ENCODE data around the gene SLC12A7. TPM values are rescaled to one million over a fixed set of nuclear protein-coding genes. Genes with fewer than 3 reads are reported as not detected.
"Not testable (repeated sequence)": the region's sequence is repeated elsewhere in the genome, so short reads cannot be mapped to it uniquely, and the experiment has no call there.

SLC12A7 gene
- total RNA-seq, 2 experiments from 2014 or later = 14.0 to 14.6 TPM

DNA sequence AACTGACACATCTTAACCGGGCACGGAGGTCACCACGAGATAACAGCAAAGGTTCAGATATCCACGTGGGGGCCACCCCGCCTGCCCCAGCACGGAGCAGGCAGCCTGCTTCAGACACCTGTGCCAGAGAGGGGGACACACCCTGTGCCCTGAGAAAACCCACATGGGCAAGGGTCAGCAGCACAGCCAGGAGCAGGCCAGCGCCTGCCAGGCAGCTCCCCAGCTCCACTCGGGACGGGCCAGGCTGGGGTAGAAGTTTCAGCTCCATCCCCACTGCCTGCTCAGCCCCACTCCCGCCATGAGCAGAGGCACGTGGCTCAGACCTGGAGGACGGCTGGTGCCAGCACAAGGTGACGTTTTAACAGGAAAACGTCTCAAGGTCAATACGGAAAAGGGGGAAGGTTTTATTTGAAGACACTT is 22.2 kb downstream of the SLC12A7 start:
- Mint-ChIP-seq H3K36me3 (peaks cover 1% of the 10 kb centered on the region), H3K27ac (no peak overlapping the region), H3K27me3 (no peaks in the 10 kb centered on the region), H3K9me3 (no peaks in the 10 kb centered on the region), H3K4me3 (no peak overlapping the region), H3K4me1 (no peaks in the 10 kb centered on the region)
- no peak for DNase-seq

GRCh38 chr5:1089146-1089545 is 22.7 kb downstream of the SLC12A7 start:
- Mint-ChIP-seq H3K36me3 (peaks cover 1% of the 10 kb centered on the region), H3K4me3 (no peak overlapping the region), H3K27me3 (no peaks in the 10 kb centered on the region), H3K27ac (no peak overlapping the region), H3K4me1 (no peaks in the 10 kb centered on the region), H3K9me3 (no peaks in the 10 kb centered on the region)
- no peak for DNase-seq

DNA sequence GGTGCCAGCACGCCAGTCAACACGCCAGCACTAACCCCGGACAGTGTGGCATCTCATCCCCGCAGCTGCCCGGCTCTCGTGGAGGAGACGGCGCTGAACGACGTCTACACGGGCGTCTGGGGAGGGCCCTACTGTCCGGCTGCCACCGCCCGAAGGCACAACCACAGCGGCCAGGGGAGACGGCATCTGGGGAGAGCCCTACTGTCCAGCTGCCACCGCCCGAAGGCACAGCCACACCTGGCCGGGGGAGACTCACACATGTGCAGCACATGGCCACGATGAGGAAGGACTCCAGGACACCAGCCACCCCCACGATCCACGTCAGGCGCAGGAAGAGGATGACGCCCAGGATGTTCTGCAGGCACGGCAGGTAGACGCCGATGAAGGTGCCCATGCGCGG is 23.1 kb downstream of the SLC12A7 start:
- Mint-ChIP-seq H3K27ac (no peak overlapping the region), H3K4me3 (no peak overlapping the region), H3K36me3 (peaks cover 1% of the 10 kb centered on the region), H3K27me3 (no peaks in the 10 kb centered on the region), H3K4me1 (no peaks in the 10 kb centered on the region), H3K9me3 (no peaks in the 10 kb centered on the region)
- no peak for DNase-seq

DNA sequence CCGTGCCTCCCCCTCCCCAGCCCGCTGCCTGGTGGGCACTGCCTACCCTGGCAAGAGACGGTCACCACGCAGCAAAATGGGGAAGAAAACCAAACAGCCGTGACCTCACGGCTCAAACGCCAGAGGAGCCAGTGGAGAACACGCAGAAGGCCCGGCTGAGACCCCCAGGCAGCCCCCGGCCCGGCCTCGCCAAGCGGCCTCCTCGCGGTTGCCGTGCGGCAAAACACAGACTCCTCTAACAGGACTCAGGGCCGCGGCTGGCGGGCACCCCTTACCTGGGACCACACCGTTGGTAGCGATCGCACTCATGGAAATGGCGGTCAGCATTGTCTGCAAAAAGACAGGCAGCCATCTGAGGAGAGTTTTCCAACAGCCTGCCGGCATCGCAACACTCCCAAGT is 23.8 kb downstream of the SLC12A7 start:
- Mint-ChIP-seq H3K27ac (no peak overlapping the region), H3K9me3 (no peaks in the 10 kb centered on the region), H3K4me3 (no peak overlapping the region), H3K27me3 (no peaks in the 10 kb centered on the region), H3K4me1 (no peaks in the 10 kb centered on the region), H3K36me3 (peaks cover 3% of the 10 kb centered on the region)
- DNase-seq = no peak

DNA sequence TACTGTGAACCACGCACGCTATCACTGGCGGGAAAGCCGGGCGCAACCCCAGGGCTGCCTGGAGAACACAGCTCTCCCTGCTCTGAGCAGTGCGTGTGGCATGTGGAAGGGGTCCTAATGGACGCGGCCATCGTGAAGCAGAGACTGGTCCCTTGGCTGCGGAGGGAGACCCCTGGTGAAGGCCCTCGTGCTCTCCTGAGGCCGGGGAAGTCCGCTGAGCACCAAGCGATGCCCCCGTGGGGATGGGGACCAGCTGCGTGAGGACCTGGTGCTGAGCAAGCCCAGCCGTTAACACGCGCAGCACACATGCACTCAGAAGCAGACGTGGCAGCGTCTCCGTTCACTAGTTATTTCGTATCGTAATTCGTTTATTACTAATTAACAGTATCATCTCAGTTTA is 24.4 kb downstream of the SLC12A7 start:
- H3K27me3 Mint-ChIP-seq = no peaks in the 10 kb centered on the region
- H3K9me3 Mint-ChIP-seq = no peaks in the 10 kb centered on the region
- no peak overlapping the region for H3K27ac Mint-ChIP-seq
- H3K4me1 Mint-ChIP-seq = no peaks in the 10 kb centered on the region
- H3K36me3 Mint-ChIP-seq = peaks cover 3% of the 10 kb centered on the region
- no peak for DNase-seq
- no peak overlapping the region for H3K4me3 Mint-ChIP-seq

DNA sequence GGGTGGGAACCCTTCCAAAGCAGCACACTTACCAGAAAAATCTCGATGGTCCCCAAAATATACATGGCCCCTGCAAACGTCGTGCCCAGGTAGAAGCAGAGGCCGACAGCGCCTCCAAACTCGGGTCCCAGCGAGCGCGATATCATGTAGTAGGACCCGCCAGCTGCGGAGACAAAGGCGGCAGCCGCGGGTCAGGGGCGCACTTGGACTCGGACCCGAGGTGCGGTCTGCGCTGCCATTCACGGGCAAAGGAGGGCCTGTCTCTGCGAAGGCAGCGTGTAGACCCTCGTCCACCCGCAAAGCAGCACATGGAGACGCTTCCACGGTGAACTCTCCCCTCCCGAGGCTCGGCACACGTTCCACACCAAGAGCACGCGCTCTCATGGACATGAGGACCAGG is 25.0 kb downstream of the SLC12A7 start:
- peaks cover 3% of the 10 kb centered on the region for H3K36me3 Mint-ChIP-seq
- no peaks in the 10 kb centered on the region for H3K27me3 Mint-ChIP-seq

GRCh38 chr5:1086137-1086536 is 25.7 kb downstream of the SLC12A7 start:
- no peak for DNase-seq
- H3K36me3 Mint-ChIP-seq = peaks cover 6% of the 10 kb centered on the region
- no peaks in the 10 kb centered on the region for H3K9me3 Mint-ChIP-seq
- no peak overlapping the region for H3K4me3 Mint-ChIP-seq
- no peaks in the 10 kb centered on the region for H3K27me3 Mint-ChIP-seq
- H3K4me1 Mint-ChIP-seq = peaks cover 2% of the 10 kb centered on the region
- no peak overlapping the region for H3K27ac Mint-ChIP-seq

More for the DNA sequence above, 25.0 kb downstream of the SLC12A7 start:
- H3K4me1 Mint-ChIP-seq = no peaks in the 10 kb centered on the region
- DNase-seq = no peak
- H3K9me3 Mint-ChIP-seq = no peaks in the 10 kb centered on the region
- no peak overlapping the region for H3K4me3 Mint-ChIP-seq
- no peak overlapping the region for H3K27ac Mint-ChIP-seq

GRCh38 chr5:1085391-1085790 is 26.5 kb downstream of the SLC12A7 start:
- Mint-ChIP-seq H3K9me3 (no peaks in the 10 kb centered on the region), H3K27ac (no peak overlapping the region), H3K36me3 (peaks cover 9% of the 10 kb centered on the region), H3K4me3 (no peak overlapping the region), H3K4me1 (peaks cover 2% of the 10 kb centered on the region), H3K27me3 (no peaks in the 10 kb centered on the region)
- no peak for DNase-seq

DNA sequence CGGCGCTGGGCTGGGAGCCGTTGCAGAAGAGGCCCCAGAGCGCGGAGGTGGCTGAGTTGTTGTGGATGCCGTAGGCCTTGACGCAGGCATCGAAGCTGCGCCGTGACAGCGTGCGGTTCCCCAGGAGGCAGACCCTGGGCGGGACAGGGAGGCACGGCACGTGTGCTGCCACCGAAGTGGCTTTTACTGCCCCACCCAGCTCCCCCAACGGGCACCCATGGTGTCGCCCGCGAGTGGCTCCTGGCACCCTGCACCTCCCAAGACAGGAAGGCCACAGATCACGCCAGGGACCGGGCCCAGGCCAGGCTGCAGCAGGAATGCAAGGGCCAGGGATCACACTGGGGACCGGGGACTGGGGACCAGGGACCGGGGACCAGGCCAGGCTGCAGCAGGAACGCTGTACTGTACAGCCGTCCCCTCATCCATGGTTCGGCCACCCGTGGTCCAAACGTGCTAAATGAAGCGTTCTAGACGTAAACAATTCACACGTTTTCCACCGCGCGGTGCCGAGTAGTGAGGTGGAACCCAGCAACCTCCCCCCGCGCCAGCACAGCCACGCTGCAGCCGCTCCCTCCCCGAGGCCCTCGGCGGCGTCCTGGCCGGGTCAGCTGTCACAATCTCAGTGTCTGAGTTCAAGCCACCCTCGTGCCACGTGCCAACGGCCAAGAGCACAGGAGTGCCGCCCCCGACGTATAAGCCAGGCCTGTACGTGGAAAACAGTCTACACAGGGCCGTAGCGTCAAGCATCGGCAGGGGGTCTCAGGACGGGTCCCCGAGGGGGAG is 27.8 kb downstream of the SLC12A7 start:
- Mint-ChIP-seq H3K36me3 (peaks cover 9% of the 10 kb centered on the region), H3K27ac (no peak overlapping the region), H3K27me3 (no peaks in the 10 kb centered on the region), H3K4me3 (no peak overlapping the region), H3K9me3 (no peaks in the 10 kb centered on the region), H3K4me1 (peaks cover 2% of the 10 kb centered on the region)
- DNase-seq = no peak

DNA sequence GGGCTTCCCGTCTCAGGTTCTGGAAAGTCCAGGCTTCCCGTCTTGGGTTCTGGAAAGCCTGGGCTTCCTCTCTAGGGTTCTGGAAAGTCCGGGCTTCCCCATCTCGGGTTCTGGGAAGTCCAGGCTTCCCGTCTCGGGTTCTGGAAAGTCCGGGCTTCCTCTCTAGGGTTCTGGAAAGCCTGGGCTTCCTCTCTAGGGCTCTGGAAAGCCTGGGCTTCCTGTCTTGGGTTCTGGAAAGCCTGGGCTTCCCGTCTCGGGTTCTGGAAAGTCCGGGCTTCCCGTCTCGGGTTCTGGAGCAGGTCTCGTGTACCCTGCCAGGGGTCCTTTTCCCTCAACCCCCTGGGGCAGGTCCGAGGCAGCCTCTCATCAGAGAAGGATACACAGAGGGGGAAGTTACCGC is 28.8 kb downstream of the SLC12A7 start:
- not testable (repeated sequence) for H3K4me1 Mint-ChIP-seq, H3K27me3 Mint-ChIP-seq, DNase-seq, H3K9me3 Mint-ChIP-seq, H3K4me3 Mint-ChIP-seq
- Mint-ChIP-seq H3K27ac (peak overlapping the region; percentile 16), H3K36me3 (peaks cover 11% of the 10 kb centered on the region)

- no peak for DNase-seq
- Mint-ChIP-seq H3K27ac (peak overlapping the region; percentile 29), H3K27me3 (no peaks in the 10 kb centered on the region), H3K9me3 (no peaks in the 10 kb centered on the region), H3K36me3 (peaks cover 11% of the 10 kb centered on the region), H3K4me3 (no peak overlapping the region), H3K4me1 (peaks cover 2% of the 10 kb centered on the region)
Observed at GRCh38 chr5:1081519-1081918, 30.3 kb downstream of the SLC12A7 start.

DNA sequence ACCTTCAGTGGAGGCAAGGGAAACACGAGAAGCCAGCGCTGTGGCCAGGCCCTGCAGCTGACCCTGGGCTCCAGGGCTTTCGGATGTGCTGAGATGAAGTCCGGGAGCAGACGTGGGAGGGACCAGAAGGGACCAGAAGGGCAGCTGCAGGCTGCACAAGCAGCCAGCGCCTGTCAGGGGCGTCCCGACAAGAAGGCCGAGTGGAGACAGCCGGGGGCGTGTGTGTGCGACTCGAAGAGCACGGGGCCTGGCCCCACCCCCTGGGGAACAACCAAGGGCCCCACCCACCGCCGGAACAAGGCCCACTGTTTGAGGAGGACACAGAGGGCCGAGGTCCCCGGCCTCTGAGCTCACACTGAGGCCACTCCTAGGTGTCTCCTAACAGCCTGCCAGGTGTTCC is 31.4 kb downstream of the SLC12A7 start:
- peaks cover 2% of the 10 kb centered on the region for H3K4me1 Mint-ChIP-seq
- peaks cover 11% of the 10 kb centered on the region for H3K36me3 Mint-ChIP-seq
- no peaks in the 10 kb centered on the region for H3K27me3 Mint-ChIP-seq
- no peaks in the 10 kb centered on the region for H3K9me3 Mint-ChIP-seq
- no peak overlapping the region for H3K4me3 Mint-ChIP-seq
- DNase-seq = no peak
- H3K27ac Mint-ChIP-seq = no peak overlapping the region

DNA sequence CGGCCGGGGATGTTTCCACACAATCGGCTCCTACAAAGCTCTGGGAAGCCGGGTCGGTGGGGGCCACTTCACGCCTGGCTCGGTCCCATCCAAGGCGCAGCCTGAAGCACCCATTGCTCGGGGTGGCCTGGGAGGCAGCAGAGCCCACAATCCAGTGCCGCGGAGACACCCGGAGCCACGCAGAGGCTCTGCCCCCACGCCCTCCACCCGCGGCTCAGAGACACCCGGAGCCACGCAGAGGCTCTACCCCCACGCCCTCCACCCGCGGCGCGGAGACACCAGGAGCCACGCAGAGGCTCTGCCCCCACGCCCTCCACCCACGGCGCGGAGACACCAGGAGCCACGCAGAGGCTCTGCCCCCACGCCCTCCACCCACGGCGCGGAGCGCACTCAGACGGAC is 31.9 kb downstream of the SLC12A7 start:
- Mint-ChIP-seq H3K4me3 (no peak overlapping the region), H3K9me3 (no peaks in the 10 kb centered on the region), H3K36me3 (peaks cover 11% of the 10 kb centered on the region), H3K27ac (no peak overlapping the region), H3K27me3 (no peaks in the 10 kb centered on the region), H3K4me1 (peaks cover 2% of the 10 kb centered on the region)
- no peak for DNase-seq

DNA sequence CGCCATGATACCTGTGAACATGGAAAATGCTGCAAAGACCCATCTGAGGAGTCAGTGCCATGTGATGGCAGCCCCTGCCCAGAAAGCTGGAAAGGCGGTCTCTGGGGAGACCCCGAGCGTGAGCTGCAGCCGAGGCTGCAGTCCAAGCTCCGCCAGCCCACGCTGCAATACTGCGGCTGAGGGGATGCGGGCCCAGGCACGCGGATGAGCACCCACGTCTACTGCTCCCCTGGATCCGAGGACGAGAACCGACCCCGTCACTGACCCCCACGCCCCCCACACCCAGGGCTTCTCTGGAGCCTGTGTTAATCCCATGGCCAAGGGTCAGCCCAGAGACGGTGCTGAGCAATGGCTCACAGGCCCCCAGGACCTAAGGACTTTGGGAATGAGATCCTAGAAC is 32.4 kb downstream of the SLC12A7 start:
- Mint-ChIP-seq H3K9me3 (no peaks in the 10 kb centered on the region), H3K4me3 (no peak overlapping the region)

GRCh38 chr5:1078851-1079250 is 33.0 kb downstream of the SLC12A7 start:
- peaks cover 10% of the 10 kb centered on the region for H3K36me3 Mint-ChIP-seq
- H3K9me3 Mint-ChIP-seq = no peaks in the 10 kb centered on the region
- no peak overlapping the region for H3K4me3 Mint-ChIP-seq
- DNase-seq = no peak
- no peak overlapping the region for H3K27ac Mint-ChIP-seq
- peaks cover 2% of the 10 kb centered on the region for H3K4me1 Mint-ChIP-seq
- no peaks in the 10 kb centered on the region for H3K27me3 Mint-ChIP-seq

More for the DNA sequence above, 32.4 kb downstream of the SLC12A7 start:
- Mint-ChIP-seq H3K36me3 (peaks cover 10% of the 10 kb centered on the region), H3K27ac (no peak overlapping the region), H3K4me1 (peaks cover 2% of the 10 kb centered on the region), H3K27me3 (no peaks in the 10 kb centered on the region)
- DNase-seq = no peak

GRCh38 chr5:1078206-1078605 is 33.7 kb downstream of the SLC12A7 start:
- Mint-ChIP-seq H3K27ac (no peak overlapping the region), H3K4me1 (peaks cover 2% of the 10 kb centered on the region), H3K27me3 (no peaks in the 10 kb centered on the region), H3K4me3 (no peak overlapping the region), H3K9me3 (no peaks in the 10 kb centered on the region), H3K36me3 (peaks cover 10% of the 10 kb centered on the region)
- DNase-seq = no peak
